NB4 (cell line): ENCODE measurements around the gene UNC13C.

Experiments used
- CTCF ChIP-seq: IDR thresholded peaks from one replicate; pipeline ENCODE4 v1.5.1; 2012; ENCODE audit warnings: low read depth, low read length
- MAX ChIP-seq: IDR thresholded peaks from 2 replicates; pipeline ENCODE4 v1.6.1; 2011; ENCODE audit warnings: low read depth, low read length
- POLR2A ChIP-seq: IDR thresholded peaks from 2 replicates; pipeline ENCODE4 v1.6.1; 2011; ENCODE audit warnings: mild to moderate bottlenecking; ENCODE audit not compliant: insufficient read length; ENCODE audit errors: extremely low read depth

- no peak for TF ChIP-seq MAX
- TF ChIP-seq POLR2A = no peak
- TF ChIP-seq CTCF = no peak
These were observed 302.5 kb downstream of the UNC13C start for GRCh38 chr15:54280726-54281125.
